Panc1 (cell line): ENCODE results near the gene ARHGEF17.

ENCODE experiments used
- POLR2AphosphoS5 ChIP-seq: IDR thresholded peaks from 2 replicates; pipeline ENCODE4 v1.6.1; 2012; ENCODE audit warnings: mild to moderate bottlenecking, low read depth, low read length, moderate library complexity
- SIN3A ChIP-seq: IDR thresholded peaks from 2 replicates; pipeline ENCODE4 v1.6.1; 2012; ENCODE audit warnings: low read depth, mild to moderate bottlenecking, low read length, moderate library complexity, borderline replicate concordance; ENCODE audit not compliant: insufficient read depth
- TCF7L2 ChIP-seq: IDR thresholded peaks from 2 replicates; pipeline ENCODE4 v1.6.1; 2011; ENCODE audit warnings: mild to moderate bottlenecking, low read depth, low read length, inconsistent platforms
- TF ChIP-seq, protein P1 (sequence below): fragments of 450-650 bp; IDR thresholded peaks from 2 replicates; pipeline ENCODE4 v1.5.1; 2017; ENCODE audit warnings: mild to moderate bottlenecking
- TF ChIP-seq, protein P2 (sequence below), 2 experiments: IDR thresholded peaks; 2 replicates each; pipeline ENCODE4 v1.6.1; 2011 to 2012; ENCODE audit warnings: low read depth in 2 of 2, control low read depth in 1 of 2, low read length in 1 of 2, mild to moderate bottlenecking in 1 of 2, moderate library complexity in 1 of 2; ENCODE audit not compliant: insufficient read depth in 1 of 2

DNA sequence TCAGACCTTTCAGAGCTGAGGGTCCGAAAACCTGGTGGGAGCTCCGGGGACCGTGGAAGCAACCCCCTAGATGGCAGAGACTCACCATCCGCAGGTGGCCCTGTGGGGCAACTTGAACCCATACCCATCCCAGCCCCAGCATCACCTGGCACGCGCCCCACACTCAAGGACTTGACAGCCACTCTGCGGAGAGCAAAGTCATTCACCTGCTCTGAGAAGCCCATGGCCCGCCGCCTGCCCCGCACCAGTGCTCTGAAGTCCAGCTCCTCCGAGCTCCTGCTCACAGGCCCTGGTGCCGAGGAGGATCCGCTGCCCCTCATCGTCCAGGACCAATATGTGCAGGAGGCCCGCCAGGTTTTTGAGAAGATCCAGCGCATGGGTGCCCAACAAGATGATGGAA lies 2.0 kb downstream of the ARHGEF17 start:
- TF ChIP-seq, protein P1, sequence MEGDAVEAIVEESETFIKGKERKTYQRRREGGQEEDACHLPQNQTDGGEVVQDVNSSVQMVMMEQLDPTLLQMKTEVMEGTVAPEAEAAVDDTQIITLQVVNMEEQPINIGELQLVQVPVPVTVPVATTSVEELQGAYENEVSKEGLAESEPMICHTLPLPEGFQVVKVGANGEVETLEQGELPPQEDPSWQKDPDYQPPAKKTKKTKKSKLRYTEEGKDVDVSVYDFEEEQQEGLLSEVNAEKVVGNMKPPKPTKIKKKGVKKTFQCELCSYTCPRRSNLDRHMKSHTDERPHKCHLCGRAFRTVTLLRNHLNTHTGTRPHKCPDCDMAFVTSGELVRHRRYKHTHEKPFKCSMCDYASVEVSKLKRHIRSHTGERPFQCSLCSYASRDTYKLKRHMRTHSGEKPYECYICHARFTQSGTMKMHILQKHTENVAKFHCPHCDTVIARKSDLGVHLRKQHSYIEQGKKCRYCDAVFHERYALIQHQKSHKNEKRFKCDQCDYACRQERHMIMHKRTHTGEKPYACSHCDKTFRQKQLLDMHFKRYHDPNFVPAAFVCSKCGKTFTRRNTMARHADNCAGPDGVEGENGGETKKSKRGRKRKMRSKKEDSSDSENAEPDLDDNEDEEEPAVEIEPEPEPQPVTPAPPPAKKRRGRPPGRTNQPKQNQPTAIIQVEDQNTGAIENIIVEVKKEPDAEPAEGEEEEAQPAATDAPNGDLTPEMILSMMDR = no peak
- TF ChIP-seq POLR2AphosphoS5 = no peak
- no peak for TF ChIP-seq SIN3A
- no peak for TF ChIP-seq TCF7L2
- TF ChIP-seq, protein P2, sequence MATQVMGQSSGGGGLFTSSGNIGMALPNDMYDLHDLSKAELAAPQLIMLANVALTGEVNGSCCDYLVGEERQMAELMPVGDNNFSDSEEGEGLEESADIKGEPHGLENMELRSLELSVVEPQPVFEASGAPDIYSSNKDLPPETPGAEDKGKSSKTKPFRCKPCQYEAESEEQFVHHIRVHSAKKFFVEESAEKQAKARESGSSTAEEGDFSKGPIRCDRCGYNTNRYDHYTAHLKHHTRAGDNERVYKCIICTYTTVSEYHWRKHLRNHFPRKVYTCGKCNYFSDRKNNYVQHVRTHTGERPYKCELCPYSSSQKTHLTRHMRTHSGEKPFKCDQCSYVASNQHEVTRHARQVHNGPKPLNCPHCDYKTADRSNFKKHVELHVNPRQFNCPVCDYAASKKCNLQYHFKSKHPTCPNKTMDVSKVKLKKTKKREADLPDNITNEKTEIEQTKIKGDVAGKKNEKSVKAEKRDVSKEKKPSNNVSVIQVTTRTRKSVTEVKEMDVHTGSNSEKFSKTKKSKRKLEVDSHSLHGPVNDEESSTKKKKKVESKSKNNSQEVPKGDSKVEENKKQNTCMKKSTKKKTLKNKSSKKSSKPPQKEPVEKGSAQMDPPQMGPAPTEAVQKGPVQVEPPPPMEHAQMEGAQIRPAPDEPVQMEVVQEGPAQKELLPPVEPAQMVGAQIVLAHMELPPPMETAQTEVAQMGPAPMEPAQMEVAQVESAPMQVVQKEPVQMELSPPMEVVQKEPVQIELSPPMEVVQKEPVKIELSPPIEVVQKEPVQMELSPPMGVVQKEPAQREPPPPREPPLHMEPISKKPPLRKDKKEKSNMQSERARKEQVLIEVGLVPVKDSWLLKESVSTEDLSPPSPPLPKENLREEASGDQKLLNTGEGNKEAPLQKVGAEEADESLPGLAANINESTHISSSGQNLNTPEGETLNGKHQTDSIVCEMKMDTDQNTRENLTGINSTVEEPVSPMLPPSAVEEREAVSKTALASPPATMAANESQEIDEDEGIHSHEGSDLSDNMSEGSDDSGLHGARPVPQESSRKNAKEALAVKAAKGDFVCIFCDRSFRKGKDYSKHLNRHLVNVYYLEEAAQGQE (IDR thresholded peaks at IDR 0.05; ENCODE audit: insufficient read depth in 1 of 2, low read depth in 2 of 2, low read length in 1 of 2) = no peak
